ENCODE results near the gene SULT2A1. TPM values are rescaled to one million over a fixed set of nuclear protein-coding genes. Genes with fewer than 3 reads are reported as not detected.

Gene SULT2A1
- total RNA-seq, 1 donor from 2014 or later, result not detected

DNA sequence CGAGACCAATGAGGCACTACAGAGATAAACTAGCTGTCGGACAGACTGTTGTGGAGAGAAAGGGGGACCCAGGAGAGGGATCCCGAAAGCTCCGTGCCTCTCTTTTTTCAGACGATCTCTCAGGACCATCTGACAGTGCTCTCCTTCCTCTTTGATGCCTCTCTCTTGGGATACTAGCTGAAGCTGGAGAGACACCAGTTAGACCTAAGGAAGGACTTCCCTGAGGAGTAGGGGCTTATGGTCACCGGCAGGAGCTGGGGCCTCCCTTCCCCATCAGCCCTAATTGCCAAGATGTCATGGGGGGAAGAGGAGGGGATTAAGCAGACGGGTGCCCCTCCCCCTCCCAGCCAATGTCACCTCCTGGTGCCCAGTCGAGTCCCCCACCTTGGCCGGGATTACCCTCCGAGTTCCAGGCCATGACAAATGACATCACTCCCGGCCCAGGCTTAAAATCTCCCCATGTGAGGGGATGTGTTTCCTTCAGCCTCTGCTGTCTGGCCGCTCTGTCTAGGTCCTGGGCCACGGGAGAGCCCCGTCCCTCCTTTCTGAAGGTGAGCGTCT is 64.6 kb downstream of the SULT2A1 start, which contains the start of gene CRX:
CRX (plus strand) TSS at position 478 of the 561 bp plus-strand sequence. CDS start 12,507 bp downstream, outside the sequence.
- Histone ChIP-seq H3K36me3 (ENCODE audit: control insufficient read depth, insufficient read depth, low read length) (no peaks in the 10 kb centered on the region), H3K27me3 (ENCODE audit: control insufficient read depth, insufficient read depth, low read length) (peaks cover 5% of the 10 kb centered on the region), H3K4me3 (ENCODE audit: low read depth, low read length) (no peak within 1 kb of the TSS)
- FAIRE-seq (no peak), DNase-seq (ENCODE audit: low read depth) (no peak)
- TF ChIP-seq CTCF (IDR thresholded peaks at IDR 0.05; ENCODE audit: insufficient read depth, low read length, severe bottlenecking), result no peak

Other genes with a start within 250 kb of the SULT2A1 start
- gene EHD2, start 172.9 kb downstream of the SULT2A1 start, total RNA-seq, result 53.4 and 67.5 TPM in 2 replicates
- gene NOP53, start 140.8 kb downstream of the SULT2A1 start, total RNA-seq, result 112 and 121 TPM in 2 replicates
- gene SELENOW, start 107.6 kb downstream of the SULT2A1 start, total RNA-seq, result 149 and 175 TPM in 2 replicates
- not detected in 2 replicates for gene TPRX1, start 81.8 kb downstream of the SULT2A1 start, total RNA-seq
- gene CRX, start 64.4 kb downstream of the SULT2A1 start, total RNA-seq, result not detected in 2 replicates
- not detected in 2 replicates for gene TPRX2, start 27.1 kb downstream of the SULT2A1 start, total RNA-seq
- gene BSPH1, start 105.9 kb upstream of the SULT2A1 start, total RNA-seq, result not detected in 2 replicates
- gene ELSPBP1, start 108.3 kb upstream of the SULT2A1 start, total RNA-seq, result not detected in 2 replicates
- not detected in 2 replicates for gene CABP5, start 157.8 kb upstream of the SULT2A1 start, total RNA-seq
- gene PLA2G4C, start 224.5 kb upstream of the SULT2A1 start, total RNA-seq, result 0.51 and 1.1 TPM in 2 replicates